ENCODE data around the gene SOHLH1. TPM values are rescaled to one million over a fixed set of nuclear protein-coding genes. Genes with fewer than 3 reads are reported as not detected.

Gene SOHLH1
- total and polyA plus RNA-seq, 12 donors: not detected

- H3K4me1 ChIP-seq: no peaks in the 10 kb centered on the region
- peaks cover 0 to 31% (median 12%) of the 10 kb centered on the region in 7 donors for H3K27me3 ChIP-seq
- H3K27ac ChIP-seq: no peak overlapping the region
- no peaks in the 10 kb centered on the region for H3K9me3 ChIP-seq
- DNase-seq (no peak), ATAC-seq (no peak)
- no peak overlapping the region for H3K4me3 ChIP-seq
- H3K36me3 ChIP-seq: no peaks in the 10 kb centered on the region
- 89 to 93% methylated on average over 19 of the region's 19 CpGs for WGBS, 2 donors
- no peak for TF ChIP-seq CTCF (IDR thresholded peaks at IDR 0.05)
- intact Hi-C loops (cut with DNase I): no loop called here
These were observed 8.3 kb downstream of the SOHLH1 start for GRCh38 chr9:135690836-135691570.

GRCh38 chr9:135689011-135689410, 10.3 kb downstream of the SOHLH1 start:
- Histone ChIP-seq H3K4me1 (no peaks in the 10 kb centered on the region), H3K27me3 (peaks cover 0 to 45% (median 22%) of the 10 kb centered on the region in 7 donors)
- 80 to 84% methylated on average over 10 of the region's 10 CpGs for WGBS, 2 donors

GRCh38 chr9:135687216-135687615, 12.1 kb downstream of the SOHLH1 start:
- no peak overlapping the region for H3K27ac ChIP-seq
- no peaks in the 10 kb centered on the region for H3K9me3 ChIP-seq
- ATAC-seq: no peak
- peaks cover 0 to 45% (median 31%) of the 10 kb centered on the region in 7 donors for H3K27me3 ChIP-seq
- 89 to 93% methylated on average over 15 of the region's 15 CpGs for WGBS, 2 donors
- no peak overlapping the region for H3K4me3 ChIP-seq
- no peaks in the 10 kb centered on the region for H3K36me3 ChIP-seq
- intact Hi-C loops (cut with DNase I): no loop called here
- no peak for DNase-seq
- no peak for TF ChIP-seq CTCF (IDR thresholded peaks at IDR 0.05)
- no peaks in the 10 kb centered on the region for H3K4me1 ChIP-seq

More at GRCh38 chr9:135689011-135689410, 10.3 kb downstream of the SOHLH1 start:
- no peak for DNase-seq
- intact Hi-C loops (cut with DNase I): no loop called here
- no peaks in the 10 kb centered on the region for H3K9me3 ChIP-seq
- no peak overlapping the region for H3K27ac ChIP-seq
- no peak overlapping the region for H3K4me3 ChIP-seq
- ATAC-seq: no peak
- TF ChIP-seq CTCF (IDR thresholded peaks at IDR 0.05): no peak
- no peaks in the 10 kb centered on the region for H3K36me3 ChIP-seq

- intact Hi-C loops (cut with DNase I): no loop called here
- no peaks in the 10 kb centered on the region for H3K9me3 ChIP-seq
- WGBS, 2 donors: 72 to 76% methylated on average over 17 of the region's 17 CpGs
- H3K36me3 ChIP-seq: no peaks in the 10 kb centered on the region
- peaks cover 0 to 56% (median 37%) of the 10 kb centered on the region in 7 donors for H3K27me3 ChIP-seq
- TF ChIP-seq CTCF (IDR thresholded peaks at IDR 0.05): no peak
- H3K27ac ChIP-seq: no peak overlapping the region
- ATAC-seq: no peak
- no peak for DNase-seq
- H3K4me3 ChIP-seq: no peak overlapping the region
- H3K4me1 ChIP-seq: no peaks in the 10 kb centered on the region
These were observed 14.6 kb downstream of the SOHLH1 start for GRCh38 chr9:135684691-135685090.

Measured in heart right ventricle (tissue), 16 donors.